OCI-LY3 (cell line): ENCODE results near the gene RTTN.
"Not testable (repeated sequence)": the region's sequence is repeated elsewhere in the genome, so short reads cannot be mapped to it uniquely, and the experiment has no call there.

Experiments used
- H2AFZ ChIP-seq: fragments of 200-600, 300-600 bp; shearing (Covaris generic); 2 replicates; pipeline ENCODE4 v1.6.0; 2014; ENCODE audit warnings: antibody characterized with exemption, low read depth, low read length
- H3K27ac ChIP-seq: fragments of 200-600, 300-600 bp; sonication (generic); 2 replicates; pipeline ENCODE4 v1.5.1; 2014; ENCODE audit warnings: mild to moderate bottlenecking, low read length, moderate library complexity, mixed read lengths
- H3K27me3 ChIP-seq: fragments of 200-600, 300-600 bp; sonication (generic); 2 replicates; pipeline ENCODE4 v1.6.1; 2014; ENCODE audit warnings: low read depth, low read length, mixed read lengths
- H3K36me3 ChIP-seq: fragments of 200-600, 300-600 bp; sonication (generic); replicated peaks from 2 replicates; pipeline ENCODE3; 2014; ENCODE audit warnings: low read depth, low read length, mixed read lengths
- H3K4me1 ChIP-seq: fragments of 300-600, 200-600 bp; sonication (generic); 2 replicates; pipeline ENCODE4 v1.6.1; 2014; ENCODE audit warnings: low read length, mixed read lengths
- H3K4me2 ChIP-seq: fragments of 200-600, 300-600 bp; sonication (generic); 2 replicates; pipeline ENCODE4 v1.6.1; 2014; ENCODE audit warnings: low read length, mixed read lengths
- H3K4me3 ChIP-seq: fragments of 300-600, 200-600 bp; sonication (generic); 2 replicates; pipeline ENCODE4 v1.5.1; 2014; ENCODE audit warnings: antibody characterized with exemption, mild to moderate bottlenecking, low read length, moderate library complexity
- H3K79me2 ChIP-seq: fragments of 300-600, 200-600 bp; shearing (Covaris generic); 2 replicates; pipeline ENCODE4 v1.6.1; 2014; ENCODE audit warnings: mild to moderate bottlenecking, low read length, mixed read lengths
- H3K9ac ChIP-seq: fragments of 300-600, 200-600 bp; shearing (Covaris generic); 2 replicates; pipeline ENCODE4 v1.6.0; 2014; ENCODE audit warnings: mild to moderate bottlenecking, low read length, moderate library complexity
- H3K9me3 ChIP-seq: fragments of 200-600, 300-600 bp; shearing (Covaris generic); 2 replicates; pipeline ENCODE4 v1.6.1; 2014; ENCODE audit warnings: low read length, mixed read lengths; ENCODE audit not compliant: insufficient read depth
- H4K20me1 ChIP-seq: fragments of 200-600, 300-600 bp; sonication (generic); 2 replicates; pipeline ENCODE4 v1.6.1; 2016; ENCODE audit warnings: low read length, mixed read lengths; ENCODE audit not compliant: insufficient read depth
- CTCF ChIP-seq: fragments of 200-600, 300-600 bp; sonication (generic); IDR thresholded peaks from 2 replicates; pipeline ENCODE4 v1.5.1; 2014; ENCODE audit warnings: antibody characterized with exemption, low read length, low read depth
- EZH2phosphoT487 ChIP-seq: fragments of 200-600 bp; shearing (Covaris generic); IDR thresholded peaks from 2 replicates; pipeline ENCODE4 v1.6.1; 2018; ENCODE audit warnings: antibody characterized with exemption, mixed run types, low read depth

Gene RTTN

GRCh38 chr18:69981948-69982347 lies 223.5 kb downstream of the RTTN start:
- Histone ChIP-seq H3K79me2 (no peaks in the 10 kb centered on the region), H3K9me3 (no peaks in the 10 kb centered on the region), H3K4me3 (peak overlapping the region; percentile 8), H3K4me2 (peak overlapping the region; percentile 57), H3K27me3 (no peaks in the 10 kb centered on the region), H3K36me3 (peaks cover 33% of the 10 kb centered on the region), H3K27ac (peak overlapping the region; percentile 88), H2AFZ (no peak overlapping the region), H3K4me1 (peaks cover 54% of the 10 kb centered on the region), H3K9ac (peak overlapping the region; percentile 25; the same call in 1 of the 2 replicates), H4K20me1 (no peaks in the 10 kb centered on the region)
- TF ChIP-seq CTCF (no peak), EZH2phosphoT487 (no peak)

- TF ChIP-seq EZH2phosphoT487 (no peak), CTCF (no peak)
- Histone ChIP-seq H4K20me1 (no peaks in the 10 kb centered on the region), H3K27me3 (no peaks in the 10 kb centered on the region), H3K9ac (peak overlapping the region; percentile 25), H3K4me3 (peak overlapping the region; percentile 8), H3K27ac (peak overlapping the region; percentile 88), H3K4me2 (peak overlapping the region; percentile 57), H3K9me3 (no peaks in the 10 kb centered on the region), H3K79me2 (no peaks in the 10 kb centered on the region), H3K4me1 (peaks cover 54% of the 10 kb centered on the region), H3K36me3 (peaks cover 34% of the 10 kb centered on the region), H2AFZ (no peak overlapping the region)
These were observed 224.3 kb downstream of the RTTN start for GRCh38 chr18:69980982-69981804.

GRCh38 chr18:69980509-69980908 lies 225.0 kb downstream of the RTTN start:
- Histone ChIP-seq H3K4me2 (peak overlapping the region; percentile 57), H3K4me3 (peak overlapping the region; percentile 6; the same call in 1 of the 2 replicates), H2AFZ (no peak overlapping the region), H4K20me1 (no peaks in the 10 kb centered on the region), H3K36me3 (peaks cover 29% of the 10 kb centered on the region), H3K4me1 (peaks cover 54% of the 10 kb centered on the region), H3K27ac (peak overlapping the region; percentile 88), H3K9me3 (no peaks in the 10 kb centered on the region), H3K79me2 (no peaks in the 10 kb centered on the region), H3K9ac (peak overlapping the region; percentile 2; the same call in 1 of the 2 replicates), H3K27me3 (no peaks in the 10 kb centered on the region)
- TF ChIP-seq EZH2phosphoT487, result no peak

GRCh38 chr18:69978732-69979715 lies 226.5 kb downstream of the RTTN start:
- no peaks in the 10 kb centered on the region for H3K27me3 ChIP-seq
- H4K20me1 ChIP-seq, result no peaks in the 10 kb centered on the region
- H3K27ac ChIP-seq, result peak overlapping the region; percentile 88
- no peaks in the 10 kb centered on the region for H3K9me3 ChIP-seq
- H2AFZ ChIP-seq, result no peak overlapping the region
- peak overlapping the region; percentile 57 for H3K4me2 ChIP-seq
- peak overlapping the region; percentile 27 for H3K4me3 ChIP-seq
- H3K9ac ChIP-seq, result peak overlapping the region; percentile 52
- peaks cover 30% of the 10 kb centered on the region for H3K36me3 ChIP-seq
- TF ChIP-seq CTCF, result peak; percentile 9; the same call in 1 of the 2 replicates
- no peak; the same call in 1 of the 2 replicates for TF ChIP-seq EZH2phosphoT487
- peaks cover 67% of the 10 kb centered on the region for H3K4me1 ChIP-seq
- no peaks in the 10 kb centered on the region for H3K79me2 ChIP-seq

- H4K20me1 ChIP-seq, H3K27ac ChIP-seq, H2AFZ ChIP-seq, H3K27me3 ChIP-seq, H3K9me3 ChIP-seq, H3K4me3 ChIP-seq, H3K4me2 ChIP-seq, H3K9ac ChIP-seq, H3K79me2 ChIP-seq: not testable (repeated sequence)
- Histone ChIP-seq H3K36me3 (peaks cover 40% of the 10 kb centered on the region), H3K4me1 (peaks cover 41% of the 10 kb centered on the region)
These were observed 230.2 kb downstream of the RTTN start for GRCh38 chr18:69975294-69975693.
